Activated naive CD8-positive, alpha-beta T cell (primary cell): ENCODE measurements around the gene GMIP.
A peak's percentile ranks its signal among the peaks of the same experiment; 100 is the strongest.

Source experiments
- H3K27ac Mint-ChIP-seq: one replicate; pipeline ENCODE4 v1.8.0; 2021; ENCODE audit warnings: mixed read lengths
- H3K27me3 Mint-ChIP-seq: one replicate; pipeline ENCODE4 v1.8.0; 2021; ENCODE audit warnings: mixed read lengths
- H3K36me3 Mint-ChIP-seq: one replicate; pipeline ENCODE4 v1.8.0; 2021; ENCODE audit warnings: mixed read lengths
- H3K4me1 Mint-ChIP-seq: one replicate; pipeline ENCODE4 v1.8.0; 2021; ENCODE audit warnings: low read depth, mixed read lengths
- H3K4me3 Mint-ChIP-seq: one replicate; pipeline ENCODE4 v1.8.0; 2021; ENCODE audit warnings: mild to moderate bottlenecking, mixed read lengths
- H3K9me3 Mint-ChIP-seq: one replicate; pipeline ENCODE4 v1.8.0; 2021; ENCODE audit warnings: low read depth, mixed read lengths

GMIP gene

GRCh38 chr19:19588546-19588945, 54.9 kb downstream of the GMIP start:
- H3K36me3 Mint-ChIP-seq: peaks cover 5% of the 10 kb centered on the region
- no peaks in the 10 kb centered on the region for H3K9me3 Mint-ChIP-seq
- H3K4me1 Mint-ChIP-seq: peaks cover 40% of the 10 kb centered on the region
- H3K27me3 Mint-ChIP-seq: no peaks in the 10 kb centered on the region
- no peak overlapping the region for H3K4me3 Mint-ChIP-seq
- H3K27ac Mint-ChIP-seq: peak overlapping the region; percentile 68

GRCh38 chr19:19587771-19588170, 55.7 kb downstream of the GMIP start:
- peaks cover 40% of the 10 kb centered on the region for H3K4me1 Mint-ChIP-seq
- no peaks in the 10 kb centered on the region for H3K27me3 Mint-ChIP-seq
- H3K36me3 Mint-ChIP-seq: peaks cover 5% of the 10 kb centered on the region
- no peak overlapping the region for H3K27ac Mint-ChIP-seq
- H3K9me3 Mint-ChIP-seq: no peaks in the 10 kb centered on the region
- no peak overlapping the region for H3K4me3 Mint-ChIP-seq

GRCh38 chr19:19584356-19584755, 59.1 kb downstream of the GMIP start:
- no peak overlapping the region for H3K27ac Mint-ChIP-seq
- H3K27me3 Mint-ChIP-seq: no peaks in the 10 kb centered on the region
- peaks cover 17% of the 10 kb centered on the region for H3K4me1 Mint-ChIP-seq
- H3K9me3 Mint-ChIP-seq: no peaks in the 10 kb centered on the region
- H3K4me3 Mint-ChIP-seq: no peak overlapping the region
- peaks cover 5% of the 10 kb centered on the region for H3K36me3 Mint-ChIP-seq

- Mint-ChIP-seq H3K4me3 (no peak overlapping the region), H3K27ac (no peak overlapping the region), H3K9me3 (no peaks in the 10 kb centered on the region), H3K4me1 (peaks cover 4% of the 10 kb centered on the region), H3K27me3 (no peaks in the 10 kb centered on the region), H3K36me3 (peaks cover 5% of the 10 kb centered on the region)
Measured at GRCh38 chr19:19582471-19582870, 61.0 kb downstream of the GMIP start.

- Mint-ChIP-seq H3K27ac (no peak overlapping the region), H3K4me1 (peaks cover 4% of the 10 kb centered on the region), H3K9me3 (no peaks in the 10 kb centered on the region), H3K4me3 (no peak overlapping the region), H3K27me3 (no peaks in the 10 kb centered on the region), H3K36me3 (peaks cover 5% of the 10 kb centered on the region)
Measured at GRCh38 chr19:19581391-19581790, 62.1 kb downstream of the GMIP start.

GRCh38 chr19:19580418-19580817, 63.0 kb downstream of the GMIP start:
- peaks cover 6% of the 10 kb centered on the region for H3K4me1 Mint-ChIP-seq
- no peaks in the 10 kb centered on the region for H3K27me3 Mint-ChIP-seq
- H3K4me3 Mint-ChIP-seq: no peak overlapping the region
- H3K36me3 Mint-ChIP-seq: peaks cover 1% of the 10 kb centered on the region
- no peaks in the 10 kb centered on the region for H3K9me3 Mint-ChIP-seq
- no peak overlapping the region for H3K27ac Mint-ChIP-seq

GRCh38 chr19:19579533-19580361, 63.7 kb downstream of the GMIP start:
- Mint-ChIP-seq H3K27me3 (no peaks in the 10 kb centered on the region), H3K4me3 (no peak overlapping the region), H3K36me3 (no peaks in the 10 kb centered on the region), H3K27ac (no peak overlapping the region), H3K9me3 (no peaks in the 10 kb centered on the region), H3K4me1 (peaks cover 7% of the 10 kb centered on the region)
